Loucy (cell line): Measurements from ENCODE around the gene SUPT3H.
"Not testable (repeated sequence)": the region's sequence is repeated elsewhere in the genome, so short reads cannot be mapped to it uniquely, and the experiment has no call there.

Experiments used
- H2AFZ ChIP-seq: fragments of 200-600 bp; sonication (generic); 2 replicates; pipeline ENCODE4 v1.6.0; 2016; ENCODE audit warnings: antibody characterized with exemption, mild to moderate bottlenecking, low read length, moderate library complexity
- H3F3A ChIP-seq: fragments of 200-600 bp; 2 replicates; pipeline ENCODE4 v1.6.0; 2016; ENCODE audit warnings: antibody characterized with exemption, low read depth, mild to moderate bottlenecking
- H3K27me3 ChIP-seq: fragments of 200-600 bp; sonication (generic); 2 replicates; pipeline ENCODE4 v1.6.1; 2014; ENCODE audit warnings: low read length, mild to moderate bottlenecking; ENCODE audit not compliant: insufficient read depth, poor library complexity, severe bottlenecking
- H3K36me3 ChIP-seq: fragments of 200-600 bp; sonication (generic); 2 replicates; pipeline ENCODE4 v1.6.1; 2016; ENCODE audit warnings: low read length; ENCODE audit not compliant: insufficient read depth
- H3K4me1 ChIP-seq: fragments of 200-600 bp; sonication (generic); 2 replicates; pipeline ENCODE4 v1.5.1; 2014; ENCODE audit warnings: low read length, mild to moderate bottlenecking; ENCODE audit not compliant: insufficient read depth, poor library complexity, severe bottlenecking
- H3K4me2 ChIP-seq: fragments of 200-600 bp; sonication (generic); 2 replicates; pipeline ENCODE4 v1.6.0; 2014; ENCODE audit warnings: antibody characterized with exemption, low read length, low read depth, mild to moderate bottlenecking; ENCODE audit not compliant: poor library complexity, severe bottlenecking
- H3K4me3 ChIP-seq: fragments of 200-600 bp; sonication (generic); 2 replicates; pipeline ENCODE4 v1.5.1; 2014; ENCODE audit warnings: low read length, mild to moderate bottlenecking, mixed read lengths; ENCODE audit not compliant: poor library complexity, severe bottlenecking
- H3K79me2 ChIP-seq: fragments of 200-600 bp; sonication (generic); 2 replicates; pipeline ENCODE4 v1.6.1; 2014; ENCODE audit warnings: low read length; ENCODE audit not compliant: insufficient read depth
- H3K9ac ChIP-seq: fragments of 200-600 bp; sonication (generic); 2 replicates; pipeline ENCODE4 v1.6.0; 2014; ENCODE audit warnings: mild to moderate bottlenecking, low read depth, low read length, moderate library complexity; ENCODE audit not compliant: poor library complexity, severe bottlenecking
- H3K9me2 ChIP-seq: fragments of 200-600 bp; sonication (generic); replicated peaks from 2 replicates; pipeline ENCODE4 v1.6.1; 2016; ENCODE audit warnings: low read depth, low read length, mixed read lengths
- H3K9me3 ChIP-seq: fragments of 200-600 bp; sonication (generic); 2 replicates; pipeline ENCODE4 v1.6.1; 2014; ENCODE audit warnings: mild to moderate bottlenecking, antibody characterized with exemption, low read length, low read depth; ENCODE audit not compliant: insufficient read depth
- H4K20me1 ChIP-seq: fragments of 200-600 bp; sonication (generic); 2 replicates; pipeline ENCODE4 v1.6.0; 2014; ENCODE audit warnings: antibody characterized with exemption, low read length, mild to moderate bottlenecking; ENCODE audit not compliant: insufficient read depth, poor library complexity, severe bottlenecking
- CTCF ChIP-seq: fragments of 200-600 bp; sonication (generic); conservative IDR thresholded peaks from 2 replicates; pipeline ENCODE4 v1.5.1; 2014; ENCODE audit warnings: mild to moderate bottlenecking, antibody characterized with exemption, low read length
- EZH2phosphoT487 ChIP-seq: fragments of 200-600 bp; IDR thresholded peaks from 2 replicates; pipeline ENCODE4 v1.6.1; 2018; ENCODE audit warnings: antibody characterized with exemption, mild to moderate bottlenecking, moderate library complexity, borderline replicate concordance

The SUPT3H gene

GRCh38 chr6:45289751-45290514 is 87.8 kb downstream of the SUPT3H start:
- Histone ChIP-seq H3K9me3 (no peaks in the 10 kb centered on the region), H4K20me1 (no peaks in the 10 kb centered on the region), H3K36me3 (no peaks in the 10 kb centered on the region), H2AFZ (no peak overlapping the region), H3K9ac (no peak overlapping the region), H3K4me2 (no peak overlapping the region), H3F3A (no peaks in the 10 kb centered on the region), H3K9me2 (no peaks in the 10 kb centered on the region), H3K4me1 (no peaks in the 10 kb centered on the region), H3K27me3 (no peaks in the 10 kb centered on the region), H3K4me3 (no peak overlapping the region), H3K79me2 (no peaks in the 10 kb centered on the region)
- no peak for TF ChIP-seq CTCF
- TF ChIP-seq EZH2phosphoT487 = no peak

GRCh38 chr6:45286707-45287106 is 91.0 kb downstream of the SUPT3H start:
- H3K9me3 ChIP-seq, H3K4me2 ChIP-seq, H3K36me3 ChIP-seq, H2AFZ ChIP-seq, H3K27me3 ChIP-seq, H3K9me2 ChIP-seq, H3K79me2 ChIP-seq, H4K20me1 ChIP-seq, H3K4me1 ChIP-seq, H3K9ac ChIP-seq, H3K4me3 ChIP-seq, H3F3A ChIP-seq: not testable (repeated sequence)

- TF ChIP-seq CTCF = no peak
- no peak for TF ChIP-seq EZH2phosphoT487
- Histone ChIP-seq H3K9me3 (peaks cover 6% of the 10 kb centered on the region), H3K4me1 (no peaks in the 10 kb centered on the region), H4K20me1 (no peaks in the 10 kb centered on the region), H2AFZ (no peak overlapping the region), H3K9ac (no peak overlapping the region), H3K36me3 (no peaks in the 10 kb centered on the region), H3K4me3 (no peak overlapping the region), H3K4me2 (no peak overlapping the region), H3K9me2 (no peaks in the 10 kb centered on the region), H3K27me3 (no peaks in the 10 kb centered on the region), H3F3A (no peaks in the 10 kb centered on the region), H3K79me2 (no peaks in the 10 kb centered on the region)
These were observed 99.4 kb downstream of the SUPT3H start for GRCh38 chr6:45278367-45278766.

- H3K4me1 ChIP-seq, H2AFZ ChIP-seq, H3K79me2 ChIP-seq, H3K9me3 ChIP-seq, H3K36me3 ChIP-seq, H3K9me2 ChIP-seq, H3K9ac ChIP-seq, H3F3A ChIP-seq, H3K27me3 ChIP-seq, H3K4me3 ChIP-seq, H4K20me1 ChIP-seq, H3K4me2 ChIP-seq: not testable (repeated sequence)
These were observed 100.0 kb downstream of the SUPT3H start for GRCh38 chr6:45277741-45278140.
